KOPT-K1 (cell line): ENCODE data around the gene KIF25.
"Not testable (repeated sequence)": the region's sequence is repeated elsewhere in the genome, so short reads cannot be mapped to it uniquely, and the experiment has no call there.

ENCODE experiments used
- H3K27ac ChIP-seq: fragments of 200-600 bp; sonication (generic); 2 replicates; pipeline ENCODE4 v1.5.1; 2016; ENCODE audit warnings: antibody characterized with exemption, mild to moderate bottlenecking, low read depth, low read length; ENCODE audit not compliant: poor library complexity, severe bottlenecking
- H3K36me3 ChIP-seq: fragments of 200-600 bp; sonication (generic); 2 replicates; pipeline ENCODE4 v1.5.1; 2017; ENCODE audit warnings: antibody characterized with exemption, mild to moderate bottlenecking, low read length, moderate library complexity; ENCODE audit not compliant: insufficient read depth
- H3K9me3 ChIP-seq: fragments of 200-600 bp; sonication (generic); 2 replicates; pipeline ENCODE4 v1.5.1; 2017; ENCODE audit warnings: antibody characterized with exemption, low read length, mild to moderate bottlenecking; ENCODE audit not compliant: insufficient read depth, poor library complexity, severe bottlenecking

KIF25 gene

DNA sequence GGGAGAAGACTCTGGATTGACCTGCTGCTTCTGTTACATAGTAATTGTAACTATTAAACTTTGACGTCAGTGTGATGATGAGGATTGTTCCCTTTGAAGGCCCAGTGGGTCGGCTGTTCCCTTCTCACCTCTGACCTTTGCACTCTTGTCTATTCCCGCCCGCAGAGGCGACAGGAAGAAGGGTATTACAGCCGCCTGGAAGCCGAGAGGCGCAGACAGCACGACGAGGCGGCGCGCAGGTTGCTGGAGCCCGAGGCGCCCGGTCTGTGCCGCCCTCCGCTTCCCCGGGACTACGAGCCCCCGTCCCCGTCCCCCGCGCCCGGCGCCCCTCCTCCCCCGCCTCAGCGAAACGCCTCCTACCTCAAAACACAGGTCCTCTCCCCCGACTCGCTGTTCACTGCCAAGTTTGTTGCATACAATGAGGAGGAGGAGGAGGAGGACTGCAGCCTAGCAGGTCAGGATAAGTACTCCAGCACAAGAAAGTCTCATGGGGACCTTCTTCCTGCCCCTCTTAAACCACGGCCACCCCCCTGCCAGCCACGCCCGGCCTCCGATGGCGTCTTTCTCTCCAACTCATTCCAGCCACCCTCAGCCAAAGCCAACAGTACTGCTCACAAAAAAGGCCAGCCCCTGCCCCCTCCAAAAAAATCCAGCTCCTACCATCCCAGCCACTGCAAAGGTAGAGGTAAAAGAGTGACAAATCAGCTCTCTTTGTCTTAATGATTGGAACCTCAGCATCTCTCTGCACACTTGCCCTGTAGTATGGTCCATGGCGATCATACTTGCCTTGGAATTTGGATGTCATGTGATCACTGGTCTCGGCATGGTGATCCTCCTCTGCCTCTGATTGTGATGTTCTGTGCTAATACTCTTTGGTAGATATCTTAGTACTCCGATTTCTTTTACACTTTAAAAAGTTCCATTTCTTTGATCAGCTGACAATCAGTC lies 31.6 kb upstream of the KIF25 start:
- H3K9me3 ChIP-seq, result no peaks in the 10 kb centered on the region
- H3K36me3 ChIP-seq, result no peaks in the 10 kb centered on the region
- no peak overlapping the region for H3K27ac ChIP-seq

DNA sequence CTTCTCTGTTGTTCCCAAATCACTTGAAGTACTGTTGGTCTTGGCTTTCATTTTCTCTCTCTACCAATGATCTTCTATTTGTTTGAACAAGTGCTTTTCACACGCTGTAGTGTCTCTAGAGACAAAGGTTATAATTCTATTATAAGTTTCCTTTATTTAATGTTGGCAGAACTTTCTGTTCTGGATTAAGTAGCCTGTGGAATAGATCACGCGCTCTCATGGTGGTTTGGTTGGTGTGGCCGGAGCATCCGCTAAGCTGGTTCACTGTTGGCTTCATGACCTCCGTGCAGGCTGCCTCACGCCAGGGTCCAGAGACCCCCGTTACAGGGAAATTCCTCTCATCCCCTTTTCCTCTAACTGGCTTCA lies 30.9 kb upstream of the KIF25 start:
- Histone ChIP-seq H3K9me3 (no peaks in the 10 kb centered on the region), H3K27ac (no peak overlapping the region), H3K36me3 (no peaks in the 10 kb centered on the region)

DNA sequence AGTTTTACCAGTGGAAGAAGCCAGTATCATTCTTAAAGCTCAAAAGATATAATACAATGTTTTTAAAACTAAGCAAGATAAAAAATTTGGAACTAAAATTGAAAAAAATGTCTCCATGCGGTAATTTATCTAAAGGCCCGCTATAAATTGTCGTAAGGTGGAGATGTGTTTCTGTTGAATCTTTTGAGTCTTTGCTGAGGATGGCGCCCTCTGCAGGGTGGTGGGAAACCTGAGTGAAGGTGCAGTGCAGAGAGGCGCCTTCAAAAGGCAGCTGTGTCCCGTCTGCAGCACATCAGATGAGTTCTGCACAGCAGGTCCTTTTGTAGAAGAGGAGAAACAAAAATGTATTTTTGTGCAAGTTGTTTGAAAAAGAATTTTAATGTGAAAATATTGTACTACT lies 29.4 kb upstream of the KIF25 start:
- H3K27ac ChIP-seq, result no peak overlapping the region
- H3K9me3 ChIP-seq, result no peaks in the 10 kb centered on the region
- H3K36me3 ChIP-seq, result no peaks in the 10 kb centered on the region

DNA sequence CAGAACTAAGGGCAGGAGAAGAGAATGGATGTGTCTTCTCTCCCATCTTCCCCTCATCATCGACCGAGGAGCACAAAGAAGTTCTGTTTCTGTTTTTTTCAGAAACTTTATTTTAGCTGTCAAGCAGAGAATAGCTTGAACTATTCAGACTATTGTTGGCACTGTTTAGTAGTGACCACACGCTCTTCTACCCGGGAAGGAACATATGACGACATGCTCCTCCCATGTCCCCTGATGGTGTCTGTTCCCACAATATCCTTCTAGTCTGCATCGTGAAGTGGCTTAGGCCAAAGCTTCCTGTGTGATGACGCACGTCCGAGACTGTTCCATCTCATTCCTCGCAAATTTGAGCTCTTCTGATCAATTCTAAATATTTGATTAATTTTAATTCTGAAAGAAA lies 27.2 kb upstream of the KIF25 start:
- Histone ChIP-seq H3K36me3 (no peaks in the 10 kb centered on the region), H3K9me3 (no peaks in the 10 kb centered on the region), H3K27ac (no peak overlapping the region)

DNA sequence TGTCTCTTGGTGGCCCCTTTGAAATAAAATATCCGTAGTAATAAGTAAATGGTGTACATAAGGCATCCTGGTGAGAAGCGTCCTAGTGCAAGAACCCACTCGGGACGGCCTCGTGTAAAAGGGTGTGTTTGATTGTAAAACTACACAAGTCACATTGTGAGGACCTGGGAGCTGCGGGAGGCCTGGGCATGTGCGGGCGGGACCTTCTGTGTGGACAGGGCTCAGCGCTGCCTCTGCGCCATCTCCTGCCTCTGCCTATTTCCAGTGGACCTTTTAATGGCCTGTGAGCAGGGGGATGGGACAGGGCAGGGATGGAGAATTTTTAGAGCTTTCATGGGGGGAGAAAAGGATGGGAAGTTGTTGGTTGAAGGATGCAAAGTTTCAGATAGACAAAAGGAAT lies 25.3 kb upstream of the KIF25 start:
- no peak overlapping the region for H3K27ac ChIP-seq
- no peaks in the 10 kb centered on the region for H3K9me3 ChIP-seq
- no peaks in the 10 kb centered on the region for H3K36me3 ChIP-seq

DNA sequence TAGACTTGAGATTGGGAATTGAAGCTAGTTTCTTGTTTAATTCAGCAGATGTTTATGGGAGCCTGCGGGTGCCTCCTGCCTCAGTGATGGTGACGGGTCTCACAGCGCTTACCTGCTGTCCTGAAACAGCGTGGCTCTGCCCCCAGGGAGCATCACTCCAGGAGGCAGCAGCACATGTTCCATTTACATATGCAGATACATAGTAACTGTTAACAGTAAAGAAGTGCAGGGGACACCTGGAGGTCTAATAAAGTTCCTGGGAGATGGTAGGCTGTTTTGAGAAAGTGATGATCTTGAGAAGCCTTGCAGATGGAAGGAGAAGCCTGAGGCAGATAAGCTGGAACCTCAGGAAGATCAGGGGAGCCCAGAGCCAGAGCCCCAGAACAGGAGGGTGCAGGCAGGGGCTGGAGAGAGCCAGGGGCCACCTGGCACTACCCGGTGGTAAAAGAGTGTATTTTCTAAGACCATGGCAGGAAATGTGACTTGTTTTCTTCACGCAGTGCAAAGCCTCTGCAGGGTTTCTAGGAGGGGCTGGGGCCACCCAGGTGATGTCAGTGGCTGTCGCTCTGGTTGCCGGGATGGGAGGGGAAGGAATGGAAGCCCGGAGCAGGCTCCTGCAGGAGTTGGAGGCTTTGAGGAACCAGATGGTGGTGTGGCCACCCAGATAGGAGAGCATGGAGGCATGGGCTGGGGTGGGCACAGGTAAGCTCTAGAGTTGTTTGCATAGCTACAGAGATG lies 24.2 kb upstream of the KIF25 start:
- H3K9me3 ChIP-seq, result peaks cover 8% of the 10 kb centered on the region
- H3K36me3 ChIP-seq, result no peaks in the 10 kb centered on the region
- no peak overlapping the region for H3K27ac ChIP-seq

DNA sequence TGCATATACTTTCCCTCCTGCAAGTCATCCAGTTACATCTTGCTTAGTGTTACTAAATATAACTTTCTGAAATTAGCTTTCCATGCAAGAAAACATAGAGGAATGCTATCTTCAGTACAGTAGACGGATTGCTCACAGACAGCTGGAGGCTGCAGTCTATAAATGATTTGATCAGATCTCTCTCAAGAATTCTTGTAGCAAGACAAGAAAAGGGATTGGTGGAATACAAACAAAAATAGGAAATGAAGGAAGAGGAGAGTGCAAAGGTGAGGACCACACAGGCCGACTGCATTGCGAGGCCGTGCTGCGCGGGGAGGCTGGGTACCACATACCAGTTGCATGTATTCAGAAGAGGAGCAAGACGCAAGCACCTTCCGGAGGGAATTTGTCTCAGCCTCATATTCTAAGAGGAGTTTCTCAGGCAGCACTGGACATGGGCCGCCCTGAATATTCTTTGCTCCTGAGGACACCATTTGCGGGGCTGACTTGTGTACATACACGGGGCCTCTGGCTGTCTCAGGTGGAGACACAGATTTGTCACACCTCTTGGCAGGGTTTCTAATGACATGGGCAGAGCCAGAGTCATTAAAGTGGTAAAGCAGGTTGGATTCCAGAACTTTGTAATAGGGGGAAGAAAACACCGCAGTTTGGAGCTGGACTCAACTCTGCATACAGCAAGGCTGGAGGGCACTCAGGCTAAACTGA lies 22.7 kb upstream of the KIF25 start:
- Histone ChIP-seq H3K36me3 (no peaks in the 10 kb centered on the region), H3K9me3 (peaks cover 8% of the 10 kb centered on the region), H3K27ac (no peak overlapping the region)

DNA sequence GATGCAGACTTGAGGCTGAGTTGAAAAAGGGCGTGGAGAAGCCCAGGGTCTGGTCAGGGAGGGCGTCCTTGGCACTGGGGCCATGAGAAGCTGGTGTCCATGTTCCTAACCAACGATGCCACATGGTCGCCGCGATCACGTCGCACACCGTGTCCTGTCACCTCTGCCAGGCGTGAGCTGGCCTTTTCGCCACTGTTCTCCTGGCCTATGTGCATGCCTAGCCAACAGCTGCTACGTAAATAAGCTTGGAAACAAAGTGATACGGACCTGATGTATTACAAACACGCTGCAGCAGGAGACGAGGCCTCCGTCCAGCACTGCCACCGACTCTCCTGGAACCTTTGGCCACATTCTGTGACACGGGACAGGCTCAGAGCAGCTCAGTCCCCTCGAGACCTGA lies 22.0 kb upstream of the KIF25 start:
- Histone ChIP-seq H3K9me3 (peaks cover 8% of the 10 kb centered on the region), H3K27ac (no peak overlapping the region), H3K36me3 (no peaks in the 10 kb centered on the region)

DNA sequence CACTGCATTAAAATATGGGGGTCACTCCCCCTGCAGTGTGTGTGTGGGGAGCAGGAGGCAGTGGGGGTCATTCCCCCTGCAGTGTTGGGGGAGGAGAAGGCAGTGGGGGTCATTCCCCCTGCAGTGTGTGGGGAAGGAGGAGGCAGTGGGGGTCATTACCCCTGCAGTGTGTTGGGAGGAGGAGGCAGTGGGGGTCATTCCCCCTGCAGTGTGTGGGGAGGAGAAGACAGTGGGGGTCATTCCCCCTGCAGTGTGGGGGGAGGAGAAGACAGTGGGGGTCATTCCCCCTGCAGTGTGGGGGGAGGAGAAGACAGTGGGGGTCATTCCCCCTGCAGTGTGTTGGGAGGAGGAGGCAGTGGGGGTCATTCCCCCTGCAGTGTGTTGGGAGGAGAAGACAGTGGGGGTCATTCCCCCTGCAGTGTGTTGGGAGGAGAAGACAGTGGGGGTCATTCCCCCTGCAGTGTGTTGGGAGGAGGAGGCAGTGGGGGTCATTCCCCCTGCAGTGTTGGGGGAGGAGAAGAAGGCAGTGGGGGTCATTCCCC lies 21.3 kb upstream of the KIF25 start:
- not testable (repeated sequence) for H3K27ac ChIP-seq, H3K9me3 ChIP-seq, H3K36me3 ChIP-seq

DNA sequence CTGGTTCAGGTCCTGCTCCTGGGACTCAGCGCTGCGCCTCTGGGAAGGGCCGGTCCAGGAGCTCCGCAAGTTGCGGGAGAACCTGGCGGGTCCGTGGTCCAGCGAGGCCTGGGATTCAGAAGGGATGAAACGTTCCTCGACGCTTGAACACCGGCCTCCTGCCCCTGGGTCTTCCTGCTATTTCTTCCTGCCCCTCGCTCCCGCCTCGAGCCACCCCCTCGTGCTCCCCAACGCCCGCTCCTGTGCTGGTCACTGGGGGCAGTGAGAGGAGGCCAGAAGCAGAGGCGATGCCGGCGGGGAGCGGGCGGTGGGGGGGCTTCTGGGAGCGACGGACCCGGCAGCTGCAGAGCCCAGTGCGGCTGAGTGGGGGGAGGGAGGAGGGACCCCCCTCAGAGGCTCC lies 20.8 kb upstream of the KIF25 start:
- no peaks in the 10 kb centered on the region for H3K36me3 ChIP-seq

DNA sequence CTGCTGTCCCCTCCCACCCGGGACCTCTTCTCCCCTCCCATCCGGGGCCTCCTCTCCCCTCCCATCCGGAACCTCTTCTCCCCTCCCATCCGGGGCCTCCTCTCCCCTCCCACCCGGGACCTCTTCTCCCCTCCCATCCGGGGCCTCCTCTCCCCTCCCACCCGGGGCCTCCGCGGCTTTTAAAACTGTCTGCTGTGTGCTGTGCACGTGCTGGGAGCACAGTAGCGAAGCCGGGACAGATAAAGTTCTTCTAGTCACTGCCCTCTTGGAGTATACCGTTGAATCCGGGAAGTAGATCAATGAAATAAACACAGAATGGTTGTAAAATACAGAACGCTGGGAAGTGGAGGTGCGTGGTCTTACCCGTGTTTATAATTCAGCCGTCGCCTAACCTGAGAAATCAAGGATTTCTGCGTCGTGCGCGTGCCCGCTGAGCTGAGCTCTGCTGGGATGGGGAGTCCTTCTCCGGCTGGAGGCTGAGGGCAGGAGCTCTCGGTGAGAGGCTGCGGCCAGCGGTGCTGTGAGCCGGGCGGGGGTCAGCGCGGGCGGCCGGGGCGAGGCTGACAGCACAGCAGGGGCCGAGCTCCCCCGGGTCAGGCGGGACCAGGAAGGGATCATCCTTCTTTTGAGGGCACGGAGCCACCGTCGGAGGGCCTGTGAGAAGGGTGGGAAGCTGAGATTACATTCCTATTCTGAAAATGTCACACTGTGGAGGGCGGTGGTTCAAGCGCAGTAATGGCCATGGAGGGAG lies 19.6 kb upstream of the KIF25 start:
- no peak overlapping the region for H3K27ac ChIP-seq
- H3K36me3 ChIP-seq, result no peaks in the 10 kb centered on the region
- H3K9me3 ChIP-seq, result peaks cover 8% of the 10 kb centered on the region

More for the DNA sequence above, 20.8 kb upstream of the KIF25 start:
- Histone ChIP-seq H3K9me3 (peaks cover 8% of the 10 kb centered on the region), H3K27ac (no peak overlapping the region)

DNA sequence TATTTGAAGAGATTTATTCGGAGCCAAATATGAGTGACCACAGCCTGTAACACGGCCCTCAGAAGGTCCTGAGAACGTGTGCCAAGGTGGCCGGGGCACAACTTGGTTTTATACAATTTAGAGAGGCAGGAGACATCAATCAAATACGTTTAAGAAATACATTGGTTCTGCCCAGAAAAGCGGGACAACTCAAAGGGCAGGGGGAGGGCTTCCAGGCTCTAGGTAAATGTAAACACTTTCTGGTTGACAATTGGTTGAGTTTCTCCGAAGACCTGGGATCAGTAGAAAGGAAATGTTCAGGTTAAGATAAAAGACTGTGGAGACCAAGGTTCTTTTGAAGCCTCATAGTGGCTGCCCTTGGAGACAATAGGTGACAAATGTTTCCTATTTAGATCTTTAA lies 18.9 kb upstream of the KIF25 start:
- Histone ChIP-seq H3K36me3 (no peaks in the 10 kb centered on the region), H3K27ac (no peak overlapping the region), H3K9me3 (peaks cover 8% of the 10 kb centered on the region)

DNA sequence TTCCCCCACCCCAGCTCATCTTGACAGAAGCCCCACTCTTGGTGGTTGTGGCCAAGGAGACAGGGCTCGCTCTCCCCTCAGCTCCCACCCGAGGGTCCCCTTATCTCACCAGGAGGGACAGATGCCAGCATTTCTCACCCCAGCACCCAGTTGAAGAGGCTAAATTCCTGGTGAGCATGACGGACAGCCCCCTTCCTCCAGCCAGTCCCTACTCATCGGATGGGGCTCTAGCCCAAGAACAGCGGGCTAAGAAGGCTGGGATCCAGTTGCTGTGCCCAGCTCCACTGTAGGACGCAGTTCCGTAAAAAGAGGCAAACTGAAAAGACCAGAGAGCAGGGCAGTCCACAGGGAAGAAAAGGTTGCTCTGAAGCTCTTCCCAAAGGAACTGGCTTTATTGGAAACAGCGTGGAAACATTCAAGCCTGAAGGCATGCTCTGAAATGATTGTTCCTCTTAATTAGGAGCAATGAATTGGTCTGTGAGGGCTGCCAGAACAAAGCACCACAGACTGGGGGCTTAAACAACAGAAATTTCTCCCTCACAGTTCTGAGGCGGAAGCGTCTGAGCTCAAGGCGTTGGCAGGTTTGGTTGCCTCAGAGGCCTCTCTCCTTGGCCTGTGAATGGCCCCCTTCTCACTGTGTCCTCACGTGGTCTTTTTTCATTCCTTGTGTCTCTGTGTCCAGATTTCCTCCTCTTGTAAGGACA lies 17.9 kb upstream of the KIF25 start:
- Histone ChIP-seq H3K27ac (no peak overlapping the region), H3K9me3 (peaks cover 8% of the 10 kb centered on the region), H3K36me3 (no peaks in the 10 kb centered on the region)
